ENCODE data around the gene ZXDA.

Gene ZXDA

GRCh38 chrX:57901466-57901865 is 8.8 kb downstream of the ZXDA start:
- H2BK120ac ChIP-seq (ENCODE audit: low read depth, low read length), result no peak overlapping the region
- no peak overlapping the region for H3K27ac ChIP-seq (replicated peaks; ENCODE audit: low read length)
- no peak overlapping the region for H3K23ac ChIP-seq (ENCODE audit: low read depth, low read length, poor library complexity)
- WGBS, 2 donors (ENCODE audit: extremely low coverage in 2 of 2, insufficient read length in 2 of 2, insufficient replicate concordance in 1 of 2), result no CpG with 5 or more reads among the region's 1 CpG
- H2BK15ac ChIP-seq (ENCODE audit: low read length), result no peak overlapping the region
- H2BK5ac ChIP-seq (ENCODE audit: low read length), result no peak overlapping the region
- no peaks in the 10 kb centered on the region for H3K79me1 ChIP-seq (ENCODE audit: low read depth, low read length)
- H3K14ac ChIP-seq (ENCODE audit: low read length), result no peak overlapping the region
- H3K4me3 ChIP-seq (ENCODE audit: low read length in 2 of 2), result no peak overlapping the region
- no peak overlapping the region for H2AK5ac ChIP-seq (ENCODE audit: low read depth, low read length)
- no peaks in the 10 kb centered on the region for H3K27me3 ChIP-seq (ENCODE audit: control insufficient read depth in 3 of 3, insufficient read depth in 3 of 3, low read depth in 1 of 3, low read length in 3 of 3)
- no peak overlapping the region for H4K8ac ChIP-seq (ENCODE audit: low read depth, low read length)
- H3K36me3 ChIP-seq (replicated peaks in 1 of 2; ENCODE audit: control insufficient read depth in 2 of 2, insufficient read depth in 2 of 2, low read length in 2 of 2), result no peaks in the 10 kb centered on the region
- H3K18ac ChIP-seq (ENCODE audit: low read length), result no peak overlapping the region
- H2AFZ ChIP-seq (ENCODE audit: low read length), result no peak overlapping the region
- H3K9me3 ChIP-seq (replicated peaks in 1 of 2; ENCODE audit: control insufficient read depth in 2 of 2, insufficient read depth in 1 of 2, low read depth in 1 of 2, low read length in 2 of 2), result no peaks in the 10 kb centered on the region
- no peaks in the 10 kb centered on the region for H3K4me1 ChIP-seq (ENCODE audit: control insufficient read depth in 2 of 2, insufficient read depth in 1 of 2, low read depth in 1 of 2, low read length in 2 of 2)
- no peak overlapping the region for H2BK12ac ChIP-seq (ENCODE audit: low read length)
- H3K4me2 ChIP-seq (ENCODE audit: insufficient read depth, low read length, poor library complexity, severe bottlenecking), result no peak overlapping the region
- no peak overlapping the region for H3K9ac ChIP-seq (ENCODE audit: low read depth, low read length, poor library complexity)
- DNase-seq (ENCODE audit: low spot score), result no peak
- no peak overlapping the region for H4K91ac ChIP-seq (ENCODE audit: low read depth, low read length, poor library complexity)
- H3K4ac ChIP-seq (ENCODE audit: low read length), result no peak overlapping the region

GRCh38 chrX:57900975-57901374 is 9.3 kb downstream of the ZXDA start:
- Histone ChIP-seq H3K4ac (ENCODE audit: low read length) (no peak overlapping the region), H3K9me3 (replicated peaks in 1 of 2; ENCODE audit: control insufficient read depth in 2 of 2, insufficient read depth in 1 of 2, low read depth in 1 of 2, low read length in 2 of 2) (no peaks in the 10 kb centered on the region), H3K79me1 (ENCODE audit: low read depth, low read length) (no peaks in the 10 kb centered on the region), H3K4me2 (ENCODE audit: insufficient read depth, low read length, poor library complexity, severe bottlenecking) (no peak overlapping the region), H3K36me3 (replicated peaks in 1 of 2; ENCODE audit: control insufficient read depth in 2 of 2, insufficient read depth in 2 of 2, low read length in 2 of 2) (no peaks in the 10 kb centered on the region), H2BK12ac (ENCODE audit: low read length) (no peak overlapping the region), H2BK15ac (ENCODE audit: low read length) (no peak overlapping the region), H4K8ac (ENCODE audit: low read depth, low read length) (no peak overlapping the region), H2BK5ac (ENCODE audit: low read length) (no peak overlapping the region), H3K23ac (ENCODE audit: low read depth, low read length, poor library complexity) (no peak overlapping the region), H3K18ac (ENCODE audit: low read length) (no peak overlapping the region), H3K4me3 (ENCODE audit: low read length in 2 of 2) (no peak overlapping the region), H3K27ac (replicated peaks; ENCODE audit: low read length) (no peak overlapping the region), H3K27me3 (ENCODE audit: control insufficient read depth in 3 of 3, insufficient read depth in 3 of 3, low read depth in 1 of 3, low read length in 3 of 3) (no peaks in the 10 kb centered on the region), H2AFZ (ENCODE audit: low read length) (no peak overlapping the region), H4K91ac (ENCODE audit: low read depth, low read length, poor library complexity) (no peak overlapping the region), H3K14ac (ENCODE audit: low read length) (no peak overlapping the region), H3K4me1 (ENCODE audit: control insufficient read depth in 2 of 2, insufficient read depth in 1 of 2, low read depth in 1 of 2, low read length in 2 of 2) (no peaks in the 10 kb centered on the region), H2AK5ac (ENCODE audit: low read depth, low read length) (no peak overlapping the region), H3K9ac (ENCODE audit: low read depth, low read length, poor library complexity) (no peak overlapping the region), H2BK120ac (ENCODE audit: low read depth, low read length) (no peak overlapping the region)
- WGBS, 2 donors (ENCODE audit: extremely low coverage in 2 of 2, insufficient read length in 2 of 2, insufficient replicate concordance in 1 of 2), result no CpG with 5 or more reads among the region's 4 CpGs
- no peak for DNase-seq (ENCODE audit: low spot score)

- Histone ChIP-seq H3K36me3 (replicated peaks in 1 of 2; ENCODE audit: control insufficient read depth in 2 of 2, insufficient read depth in 2 of 2, low read length in 2 of 2) (no peaks in the 10 kb centered on the region), H3K4me2 (ENCODE audit: insufficient read depth, low read length, poor library complexity, severe bottlenecking) (no peak overlapping the region), H3K4ac (ENCODE audit: low read length) (no peak overlapping the region), H3K79me1 (ENCODE audit: low read depth, low read length) (no peaks in the 10 kb centered on the region), H3K9me3 (replicated peaks in 1 of 2; ENCODE audit: control insufficient read depth in 2 of 2, insufficient read depth in 1 of 2, low read depth in 1 of 2, low read length in 2 of 2) (no peaks in the 10 kb centered on the region), H2BK120ac (ENCODE audit: low read depth, low read length) (no peak overlapping the region), H3K27ac (replicated peaks; ENCODE audit: low read length) (no peak overlapping the region), H3K14ac (ENCODE audit: low read length) (no peak overlapping the region), H3K27me3 (ENCODE audit: control insufficient read depth in 3 of 3, insufficient read depth in 3 of 3, low read depth in 1 of 3, low read length in 3 of 3) (no peaks in the 10 kb centered on the region), H3K23ac (ENCODE audit: low read depth, low read length, poor library complexity) (no peak overlapping the region), H2BK12ac (ENCODE audit: low read length) (no peak overlapping the region), H3K4me1 (ENCODE audit: control insufficient read depth in 2 of 2, insufficient read depth in 1 of 2, low read depth in 1 of 2, low read length in 2 of 2) (no peaks in the 10 kb centered on the region), H2BK5ac (ENCODE audit: low read length) (no peak overlapping the region), H2BK15ac (ENCODE audit: low read length) (no peak overlapping the region), H3K18ac (ENCODE audit: low read length) (no peak overlapping the region), H4K8ac (ENCODE audit: low read depth, low read length) (no peak overlapping the region), H4K91ac (ENCODE audit: low read depth, low read length, poor library complexity) (no peak overlapping the region), H3K4me3 (ENCODE audit: low read length in 2 of 2) (no peak overlapping the region), H2AFZ (ENCODE audit: low read length) (no peak overlapping the region), H3K9ac (ENCODE audit: low read depth, low read length, poor library complexity) (no peak overlapping the region), H2AK5ac (ENCODE audit: low read depth, low read length) (no peak overlapping the region)
- DNase-seq (ENCODE audit: low spot score), result no peak
These were observed 10.4 kb downstream of the ZXDA start for GRCh38 chrX:57899906-57900305.

DNA sequence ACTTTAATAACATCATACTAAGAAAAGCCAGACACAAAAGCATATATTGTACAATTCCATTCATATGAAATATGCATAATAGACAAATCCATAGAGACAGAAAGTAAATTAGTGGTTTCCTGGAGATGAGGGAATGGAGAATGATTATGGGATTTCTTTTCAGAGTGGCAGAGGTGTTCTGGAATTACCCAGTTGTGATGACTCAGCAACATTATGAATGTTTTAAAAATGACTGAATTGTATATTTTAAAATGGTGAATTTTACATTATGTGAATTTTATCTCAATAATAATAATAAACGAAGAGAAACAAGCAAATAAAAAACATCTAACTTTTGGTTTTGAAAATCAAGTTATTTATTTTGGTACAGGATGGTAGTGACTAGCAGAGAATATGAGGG is 11.2 kb downstream of the ZXDA start:
- H4K8ac ChIP-seq (ENCODE audit: low read depth, low read length), result no peak overlapping the region
- H4K91ac ChIP-seq (ENCODE audit: low read depth, low read length, poor library complexity), result no peak overlapping the region
- H3K4me2 ChIP-seq (ENCODE audit: insufficient read depth, low read length, poor library complexity, severe bottlenecking), result no peak overlapping the region
- no peak overlapping the region for H2AK5ac ChIP-seq (ENCODE audit: low read depth, low read length)
- DNase-seq (ENCODE audit: low spot score), result no peak
- no peak overlapping the region for H3K4ac ChIP-seq (ENCODE audit: low read length)
- no peak overlapping the region for H3K14ac ChIP-seq (ENCODE audit: low read length)
- H3K4me1 ChIP-seq (ENCODE audit: control insufficient read depth in 2 of 2, insufficient read depth in 1 of 2, low read depth in 1 of 2, low read length in 2 of 2), result no peaks in the 10 kb centered on the region
- WGBS, 2 donors (ENCODE audit: extremely low coverage in 2 of 2, insufficient read length in 2 of 2, insufficient replicate concordance in 1 of 2), result no CpG with 5 or more reads among the region's 1 CpG
- no peak overlapping the region for H3K27ac ChIP-seq (replicated peaks; ENCODE audit: low read length)
- no peaks in the 10 kb centered on the region for H3K27me3 ChIP-seq (ENCODE audit: control insufficient read depth in 3 of 3, insufficient read depth in 3 of 3, low read depth in 1 of 3, low read length in 3 of 3)
- H2BK5ac ChIP-seq (ENCODE audit: low read length), result no peak overlapping the region
- no peak overlapping the region for H3K18ac ChIP-seq (ENCODE audit: low read length)
- no peak overlapping the region for H2AFZ ChIP-seq (ENCODE audit: low read length)
- no peaks in the 10 kb centered on the region for H3K9me3 ChIP-seq (replicated peaks in 1 of 2; ENCODE audit: control insufficient read depth in 2 of 2, insufficient read depth in 1 of 2, low read depth in 1 of 2, low read length in 2 of 2)
- no peak overlapping the region for H2BK12ac ChIP-seq (ENCODE audit: low read length)
- H3K9ac ChIP-seq (ENCODE audit: low read depth, low read length, poor library complexity), result no peak overlapping the region
- H3K4me3 ChIP-seq (ENCODE audit: low read length in 2 of 2), result no peak overlapping the region
- H2BK15ac ChIP-seq (ENCODE audit: low read length), result no peak overlapping the region
- no peak overlapping the region for H2BK120ac ChIP-seq (ENCODE audit: low read depth, low read length)
- H3K36me3 ChIP-seq (replicated peaks in 1 of 2; ENCODE audit: control insufficient read depth in 2 of 2, insufficient read depth in 2 of 2, low read length in 2 of 2), result no peaks in the 10 kb centered on the region
- H3K79me1 ChIP-seq (ENCODE audit: low read depth, low read length), result no peaks in the 10 kb centered on the region
- no peak overlapping the region for H3K23ac ChIP-seq (ENCODE audit: low read depth, low read length, poor library complexity)
